ENCODE results near the gene TMEM150B. TPM values are rescaled to one million over a fixed set of nuclear protein-coding genes. Genes with fewer than 3 reads are reported as not detected.

Gene TMEM150B
- total and polyA plus RNA-seq, 2 of the 13 experiments (the other 11 are each of a cell fraction or from before 2014, with no cell fraction given) = 1.3 to 1.8 TPM

DNA sequence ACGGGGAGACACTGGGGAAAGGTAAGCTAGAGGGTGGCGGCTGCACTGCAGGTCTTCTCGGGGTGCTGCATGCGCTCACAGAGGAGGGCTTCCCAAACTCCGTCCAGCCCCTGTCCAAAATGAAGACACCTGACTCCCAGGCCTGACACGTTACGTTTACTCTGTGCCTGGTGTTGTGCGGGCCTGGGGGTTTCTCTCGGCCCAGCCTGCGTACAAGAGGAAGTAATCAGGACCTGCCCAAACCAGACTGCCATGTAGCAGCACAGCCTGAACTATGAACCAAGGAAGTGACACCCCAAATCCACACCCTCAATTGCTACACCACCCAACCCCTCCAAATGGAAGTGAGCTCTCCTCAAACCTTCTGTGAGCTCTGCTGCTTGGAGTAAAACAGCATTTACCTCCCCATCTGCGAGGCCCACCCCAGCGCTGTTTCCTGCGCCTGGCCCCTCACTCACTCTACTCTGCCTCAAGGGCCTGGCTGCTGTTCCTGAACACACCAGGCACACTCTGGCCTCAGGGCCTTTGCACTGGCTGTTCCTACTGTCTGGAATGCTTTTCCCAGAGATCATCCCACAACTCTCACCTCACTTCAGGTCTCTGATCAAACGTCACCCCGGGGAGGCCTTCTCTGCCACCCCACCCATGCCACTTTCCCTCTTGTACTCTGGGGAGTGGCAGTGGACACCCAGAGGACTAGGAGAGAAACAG lies 48.3 kb downstream of the TMEM150B start:
- Histone ChIP-seq H4K20me1 (ENCODE audit: insufficient read depth, low read length) (no peaks in the 10 kb centered on the region), H3K9me3 (ENCODE audit: low read length) (no peaks in the 10 kb centered on the region), H3K4me3 (replicated peaks in 1 of 3; ENCODE audit: insufficient read depth in 1 of 3, low read depth in 2 of 3, low read length in 3 of 3) (no peak overlapping the region), H3K36me3 (replicated peaks in 1 of 2; ENCODE audit: control insufficient read depth in 1 of 2, insufficient read depth in 2 of 2, low read length in 2 of 2) (peaks cover 10 to 36% of the 10 kb centered on the region in 2 experiments; a peak in 4 of 5 replicates), H3K27ac (ENCODE audit: extremely low read length, insufficient read depth, low read length) (no peak overlapping the region), H3K4me1 (ENCODE audit: insufficient read depth, low read length) (peaks cover 24% of the 10 kb centered on the region), H3K4me2 (ENCODE audit: low read depth, low read length) (no peak overlapping the region), H2AFZ (ENCODE audit: low read length) (no peak overlapping the region), H3K79me2 (ENCODE audit: insufficient read depth, low read length) (peaks cover 6% of the 10 kb centered on the region), H3K9ac (ENCODE audit: insufficient read depth, low read depth, low read length) (no peak overlapping the region), H3K27me3 (ENCODE audit: control insufficient read depth in 1 of 2, insufficient read depth in 2 of 2, low read length in 2 of 2) (no peaks in the 10 kb centered on the region; a peak in 1 of 5 replicates)
- no peak for DNase-seq (ENCODE audit: low spot score)
- no peak for FAIRE-seq
- TF ChIP-seq, protein P1, sequence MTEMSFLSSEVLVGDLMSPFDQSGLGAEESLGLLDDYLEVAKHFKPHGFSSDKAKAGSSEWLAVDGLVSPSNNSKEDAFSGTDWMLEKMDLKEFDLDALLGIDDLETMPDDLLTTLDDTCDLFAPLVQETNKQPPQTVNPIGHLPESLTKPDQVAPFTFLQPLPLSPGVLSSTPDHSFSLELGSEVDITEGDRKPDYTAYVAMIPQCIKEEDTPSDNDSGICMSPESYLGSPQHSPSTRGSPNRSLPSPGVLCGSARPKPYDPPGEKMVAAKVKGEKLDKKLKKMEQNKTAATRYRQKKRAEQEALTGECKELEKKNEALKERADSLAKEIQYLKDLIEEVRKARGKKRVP (CRISPR knock-in tag; IDR thresholded peaks at IDR 0.05) = no peak
- no peak for TF ChIP-seq ZNF747 (CRISPR knock-in tag; IDR thresholded peaks at IDR 0.05; ENCODE audit: borderline replicate concordance)
- TF ChIP-seq RAD51 (IDR thresholded peaks at IDR 0.05; ENCODE audit: borderline replicate concordance) = no peak
- TF ChIP-seq, protein P2, sequence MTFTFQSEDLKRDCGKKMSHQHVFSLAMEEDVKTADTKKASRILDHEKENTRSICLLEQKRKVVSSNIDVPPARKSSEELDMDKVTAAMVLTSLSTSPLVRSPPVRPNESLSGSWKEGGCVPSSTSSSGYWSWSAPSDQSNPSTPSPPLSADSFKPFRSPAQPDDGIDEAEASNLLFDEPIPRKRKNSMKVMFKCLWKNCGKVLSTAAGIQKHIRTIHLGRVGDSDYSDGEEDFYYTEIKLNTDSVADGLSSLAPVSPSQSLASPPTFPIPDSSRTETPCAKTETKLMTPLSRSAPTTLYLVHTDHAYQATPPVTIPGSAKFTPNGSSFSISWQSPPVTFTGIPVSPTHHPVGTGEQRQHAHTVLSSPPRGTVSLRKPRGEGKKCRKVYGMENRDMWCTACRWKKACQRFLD (CRISPR knock-in tag; IDR thresholded peaks at IDR 0.05; ENCODE audit: borderline replicate concordance) = no peak
- no peak for TF ChIP-seq CENPX (CRISPR knock-in tag; IDR thresholded peaks at IDR 0.05)
- TF ChIP-seq THYN1 (CRISPR knock-in tag; IDR thresholded peaks at IDR 0.05; ENCODE audit: borderline replicate concordance, low read depth) = no peak
- no peak for TF ChIP-seq HMGA1 (CRISPR knock-in tag; conservative IDR thresholded peaks at IDR 0.05)
- TF ChIP-seq, protein P3, sequence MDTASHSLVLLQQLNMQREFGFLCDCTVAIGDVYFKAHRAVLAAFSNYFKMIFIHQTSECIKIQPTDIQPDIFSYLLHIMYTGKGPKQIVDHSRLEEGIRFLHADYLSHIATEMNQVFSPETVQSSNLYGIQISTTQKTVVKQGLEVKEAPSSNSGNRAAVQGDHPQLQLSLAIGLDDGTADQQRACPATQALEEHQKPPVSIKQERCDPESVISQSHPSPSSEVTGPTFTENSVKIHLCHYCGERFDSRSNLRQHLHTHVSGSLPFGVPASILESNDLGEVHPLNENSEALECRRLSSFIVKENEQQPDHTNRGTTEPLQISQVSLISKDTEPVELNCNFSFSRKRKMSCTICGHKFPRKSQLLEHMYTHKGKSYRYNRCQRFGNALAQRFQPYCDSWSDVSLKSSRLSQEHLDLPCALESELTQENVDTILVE (CRISPR knock-in tag; IDR thresholded peaks at IDR 0.05) = no peak
- TF ChIP-seq PHF21A (CRISPR knock-in tag; IDR thresholded peaks at IDR 0.05) = no peak
- no peak for TF ChIP-seq ZNF777 (CRISPR knock-in tag; IDR thresholded peaks at IDR 0.05)
- TF ChIP-seq, protein P4, sequence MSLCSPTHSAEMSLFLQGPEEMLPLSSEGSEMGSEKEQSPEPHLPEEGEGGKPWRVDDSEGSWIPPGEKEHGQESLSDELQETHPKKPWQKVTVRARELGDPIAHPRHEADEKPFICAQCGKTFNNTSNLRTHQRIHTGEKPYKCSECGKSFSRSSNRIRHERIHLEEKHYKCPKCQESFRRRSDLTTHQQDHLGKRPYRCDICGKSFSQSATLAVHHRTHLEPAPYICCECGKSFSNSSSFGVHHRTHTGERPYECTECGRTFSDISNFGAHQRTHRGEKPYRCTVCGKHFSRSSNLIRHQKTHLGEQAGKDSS (CRISPR knock-in tag; IDR thresholded peaks at IDR 0.05; ENCODE audit: borderline replicate concordance, low read depth) = no peak
- no peak for ATAC-seq
- intact Hi-C loops (cut with micrococcal nuclease; ENCODE audit: unreplicated experiment) = no loop called here
- WGBS (ENCODE audit: low lambda C conversion rate) = 98% methylated on average over 10 of the region's 15 CpGs
- ChIA-PET CTCF (ENCODE audit: low intra/inter-chr PET ratio, low total read pairs) (no interaction called here), POLR2A (interaction anchor here (0.8 to 1.9 kb wide), 2 partner anchors 18 to 64 kb away, joined by 3 to 5 read pairs; partner anchors contain the start of gene PPP6R1)
- in situ Hi-C loops (cut with HindIII; ENCODE audit: extremely low pct_ligation_motif_present, low pct_unique_long_range_greater_than_20kb) = no loop called here
- no TSS peak for BruUV-seq (replicated peaks)

Data from HepG2 (cell line).